ENCODE data around the gene PLXNB1.
A peak's percentile ranks its signal among the peaks of the same experiment; 100 is the strongest.
"Not testable (repeated sequence)": the region's sequence is repeated elsewhere in the genome, so short reads cannot be mapped to it uniquely, and the experiment has no call there.

PLXNB1 gene

GRCh38 chr3:48402281-48402732 is 27.6 kb downstream of the PLXNB1 start:
- TF ChIP-seq, protein P1, sequence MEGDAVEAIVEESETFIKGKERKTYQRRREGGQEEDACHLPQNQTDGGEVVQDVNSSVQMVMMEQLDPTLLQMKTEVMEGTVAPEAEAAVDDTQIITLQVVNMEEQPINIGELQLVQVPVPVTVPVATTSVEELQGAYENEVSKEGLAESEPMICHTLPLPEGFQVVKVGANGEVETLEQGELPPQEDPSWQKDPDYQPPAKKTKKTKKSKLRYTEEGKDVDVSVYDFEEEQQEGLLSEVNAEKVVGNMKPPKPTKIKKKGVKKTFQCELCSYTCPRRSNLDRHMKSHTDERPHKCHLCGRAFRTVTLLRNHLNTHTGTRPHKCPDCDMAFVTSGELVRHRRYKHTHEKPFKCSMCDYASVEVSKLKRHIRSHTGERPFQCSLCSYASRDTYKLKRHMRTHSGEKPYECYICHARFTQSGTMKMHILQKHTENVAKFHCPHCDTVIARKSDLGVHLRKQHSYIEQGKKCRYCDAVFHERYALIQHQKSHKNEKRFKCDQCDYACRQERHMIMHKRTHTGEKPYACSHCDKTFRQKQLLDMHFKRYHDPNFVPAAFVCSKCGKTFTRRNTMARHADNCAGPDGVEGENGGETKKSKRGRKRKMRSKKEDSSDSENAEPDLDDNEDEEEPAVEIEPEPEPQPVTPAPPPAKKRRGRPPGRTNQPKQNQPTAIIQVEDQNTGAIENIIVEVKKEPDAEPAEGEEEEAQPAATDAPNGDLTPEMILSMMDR (IDR thresholded peaks at IDR 0.05; ENCODE audit: low read depth, low read length) = no peak
- H3K4me3 ChIP-seq (replicated peaks in 1 of 2; ENCODE audit: low read depth in 2 of 2, low read length in 2 of 2) = no peak overlapping the region
- DNase-seq (ENCODE audit: low read depth in 2 of 2) = peak; percentile 89 to 93

GRCh38 chr3:48401434-48401901 is 28.4 kb downstream of the PLXNB1 start:
- not testable (repeated sequence) for DNase-seq (ENCODE audit: low read depth in 2 of 2); H3K4me3 ChIP-seq (replicated peaks in 1 of 2; ENCODE audit: low read depth in 2 of 2, low read length in 2 of 2)

GRCh38 chr3:48400824-48401433 is 29.0 kb downstream of the PLXNB1 start:
- TF ChIP-seq, protein P1 (IDR thresholded peaks at IDR 0.05; ENCODE audit: low read depth, low read length) = peak; percentile 77
- H3K4me3 ChIP-seq (replicated peaks in 1 of 2; ENCODE audit: low read depth in 2 of 2, low read length in 2 of 2) = no peak overlapping the region
- peak; percentile 70 to 73 for DNase-seq (ENCODE audit: low read depth in 2 of 2)

DNA sequence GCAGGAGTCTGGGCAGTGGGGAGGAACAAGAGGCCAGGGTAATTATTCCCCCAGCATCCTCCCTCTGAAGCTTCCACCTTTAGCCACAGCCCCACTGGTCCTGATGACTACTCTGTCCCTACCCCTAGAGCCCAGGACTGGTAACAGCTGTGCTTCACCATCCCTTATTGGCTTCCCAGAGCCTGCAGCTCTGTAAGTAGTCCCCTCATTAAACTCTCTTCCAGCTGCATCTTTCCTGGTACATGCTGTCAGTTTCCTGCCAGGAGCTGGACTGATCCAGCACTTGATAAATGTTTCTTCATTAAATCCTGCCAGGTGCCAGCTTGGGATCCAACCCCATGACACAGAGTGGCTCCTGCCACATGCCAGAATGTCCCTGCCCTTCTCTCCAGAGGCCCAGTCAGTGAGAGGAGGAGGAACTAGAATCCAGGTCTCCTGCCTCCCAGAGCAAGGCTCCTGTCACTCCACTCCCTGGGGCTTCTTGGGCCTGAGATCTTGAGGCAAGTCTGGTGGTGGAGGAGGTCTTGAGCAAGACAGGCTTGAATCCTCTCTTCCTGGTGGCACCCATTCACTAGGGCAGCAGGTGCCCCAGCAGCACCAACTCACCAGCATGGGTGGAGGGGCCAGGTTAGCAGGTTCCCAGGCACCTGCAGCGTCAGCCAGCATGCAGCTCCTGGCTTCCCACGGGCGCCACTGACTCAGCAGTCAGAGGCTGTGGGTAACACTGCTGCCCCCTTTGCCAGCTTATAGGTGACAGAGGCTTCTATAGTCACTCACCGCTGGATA is 30.3 kb downstream of the PLXNB1 start:
- DNase-seq (ENCODE audit: low read depth in 2 of 2) = no peak
- no peak overlapping the region for H3K4me3 ChIP-seq (replicated peaks in 1 of 2; ENCODE audit: low read depth in 2 of 2, low read length in 2 of 2)
- TF ChIP-seq, protein P1 (IDR thresholded peaks at IDR 0.05; ENCODE audit: low read depth, low read length) = no peak

- TF ChIP-seq, protein P1 (IDR thresholded peaks at IDR 0.05; ENCODE audit: low read depth, low read length) = no peak
- no peak for DNase-seq (ENCODE audit: low read depth in 2 of 2)
- H3K4me3 ChIP-seq (replicated peaks in 1 of 2; ENCODE audit: low read depth in 2 of 2, low read length in 2 of 2) = no peak overlapping the region
These were observed 31.0 kb downstream of the PLXNB1 start for GRCh38 chr3:48398701-48399386.

- TF ChIP-seq, protein P1 (IDR thresholded peaks at IDR 0.05; ENCODE audit: low read depth, low read length) = no peak
- no peak for DNase-seq (ENCODE audit: low read depth in 2 of 2)
- no peak overlapping the region for H3K4me3 ChIP-seq (replicated peaks in 1 of 2; ENCODE audit: low read depth in 2 of 2, low read length in 2 of 2)
These were observed 31.9 kb downstream of the PLXNB1 start for GRCh38 chr3:48397767-48398681.
